Measurements from ENCODE around the gene CYP2A13. TPM values are rescaled to one million over a fixed set of nuclear protein-coding genes. Genes with fewer than 3 reads are reported as not detected.
"Not testable (repeated sequence)": the region's sequence is repeated elsewhere in the genome, so short reads cannot be mapped to it uniquely, and the experiment has no call there.

CYP2A13 gene
- total RNA-seq, 1 experiment from 2014 or later, result 0.90 TPM

DNA sequence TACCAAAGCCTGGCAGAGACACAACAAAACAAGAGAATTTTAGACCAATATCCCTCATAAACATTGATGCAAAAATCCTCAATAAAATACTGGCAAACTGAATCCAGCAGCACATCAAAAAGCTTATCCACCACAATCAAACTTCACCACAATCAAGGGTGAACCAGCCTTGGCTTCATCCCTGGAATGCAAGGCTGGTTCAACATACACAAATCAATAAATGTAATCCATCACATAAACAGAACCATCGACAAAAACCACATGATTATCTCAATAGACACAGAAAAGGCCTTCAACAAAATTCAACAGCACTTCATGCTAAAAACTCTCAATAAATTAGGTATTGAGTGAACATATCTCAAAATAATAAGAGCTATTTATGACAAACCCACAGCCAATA lies 14.0 kb downstream of the CYP2A13 start:
- not testable (repeated sequence) for H3K27me3 ChIP-seq (ENCODE audit: control insufficient read depth, insufficient read depth, low read length); H3K4me3 ChIP-seq (ENCODE audit: insufficient read depth, low read depth, low read length); DNase-seq; H3K36me3 ChIP-seq (replicated peaks; ENCODE audit: control insufficient read depth, insufficient read depth, low read length)

DNA sequence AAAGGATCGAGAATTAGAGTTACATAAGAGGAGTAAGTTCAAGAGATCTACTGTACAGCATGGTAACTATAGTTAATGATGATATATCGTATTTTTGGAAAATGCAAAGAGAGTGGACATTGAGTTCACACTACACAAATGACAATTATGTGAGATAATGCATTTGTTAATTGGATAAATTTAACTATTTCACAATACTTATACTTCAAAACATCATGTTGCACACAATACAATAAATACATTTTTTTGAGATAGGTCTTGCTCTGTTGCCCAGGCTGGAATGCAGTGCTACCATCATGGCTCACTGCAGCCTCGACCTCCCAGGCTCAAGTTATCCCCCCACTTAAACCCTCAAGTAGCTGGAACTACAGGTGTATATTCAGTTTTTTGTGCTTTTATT lies 17.9 kb downstream of the CYP2A13 start:
- Histone ChIP-seq H3K4me3 (ENCODE audit: insufficient read depth, low read depth, low read length) (no peak overlapping the region), H3K36me3 (replicated peaks; ENCODE audit: control insufficient read depth, insufficient read depth, low read length) (no peaks in the 10 kb centered on the region), H3K27me3 (ENCODE audit: control insufficient read depth, insufficient read depth, low read length) (no peaks in the 10 kb centered on the region)
- no peak for DNase-seq

DNA sequence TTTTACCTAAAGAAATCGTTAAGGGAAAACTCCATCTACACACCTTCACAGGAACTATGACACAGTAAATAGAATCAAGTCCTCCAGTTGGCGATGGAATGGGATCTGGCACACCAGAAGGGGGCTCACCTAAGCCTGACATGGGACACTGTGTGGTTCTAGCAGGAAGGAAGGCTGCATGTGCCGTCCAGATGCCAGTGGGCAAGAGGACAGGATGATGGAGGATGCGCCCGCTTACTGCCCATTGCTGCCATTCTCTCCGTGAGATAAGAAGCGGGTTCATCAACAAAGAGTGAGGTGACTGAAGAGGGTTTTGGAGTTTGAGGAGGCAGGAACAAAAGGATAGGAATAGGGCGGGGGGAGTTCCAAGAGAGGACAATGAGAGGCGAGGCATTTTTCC lies 23.0 kb downstream of the CYP2A13 start:
- no peak for DNase-seq
- Histone ChIP-seq H3K27me3 (ENCODE audit: control insufficient read depth, insufficient read depth, low read length) (no peaks in the 10 kb centered on the region), H3K36me3 (replicated peaks; ENCODE audit: control insufficient read depth, insufficient read depth, low read length) (no peaks in the 10 kb centered on the region), H3K4me3 (ENCODE audit: insufficient read depth, low read depth, low read length) (no peak overlapping the region)

DNA sequence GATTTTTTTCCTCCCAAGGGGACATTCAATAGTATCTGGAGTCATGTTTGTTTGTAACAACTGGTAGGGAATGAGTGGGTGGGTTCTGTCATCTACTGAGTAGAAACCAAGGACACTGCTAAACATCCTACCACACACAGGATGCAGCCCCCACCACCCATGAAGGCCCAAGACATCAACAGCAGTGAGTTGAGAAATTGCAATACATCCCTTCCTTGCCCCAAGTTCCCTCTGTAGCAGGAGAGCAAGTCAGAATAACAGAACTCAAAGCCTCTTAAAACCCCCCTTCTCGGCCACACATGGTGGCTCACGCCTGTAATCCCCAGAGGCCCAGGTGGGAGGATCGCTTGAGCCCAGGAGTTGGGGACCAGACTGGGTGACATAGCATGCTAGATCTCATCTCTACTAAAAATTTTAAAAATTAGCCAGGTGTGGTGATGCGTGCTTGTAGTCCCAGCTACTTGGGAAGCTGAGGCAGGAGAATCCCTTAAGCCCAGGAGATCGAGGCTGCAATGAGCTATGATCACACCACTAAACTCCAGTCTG lies 23.6 kb downstream of the CYP2A13 start:
- Histone ChIP-seq H3K36me3 (replicated peaks; ENCODE audit: control insufficient read depth, insufficient read depth, low read length) (no peaks in the 10 kb centered on the region), H3K4me3 (ENCODE audit: insufficient read depth, low read depth, low read length) (no peak overlapping the region), H3K27me3 (ENCODE audit: control insufficient read depth, insufficient read depth, low read length) (no peaks in the 10 kb centered on the region)
- no peak for DNase-seq

DNA sequence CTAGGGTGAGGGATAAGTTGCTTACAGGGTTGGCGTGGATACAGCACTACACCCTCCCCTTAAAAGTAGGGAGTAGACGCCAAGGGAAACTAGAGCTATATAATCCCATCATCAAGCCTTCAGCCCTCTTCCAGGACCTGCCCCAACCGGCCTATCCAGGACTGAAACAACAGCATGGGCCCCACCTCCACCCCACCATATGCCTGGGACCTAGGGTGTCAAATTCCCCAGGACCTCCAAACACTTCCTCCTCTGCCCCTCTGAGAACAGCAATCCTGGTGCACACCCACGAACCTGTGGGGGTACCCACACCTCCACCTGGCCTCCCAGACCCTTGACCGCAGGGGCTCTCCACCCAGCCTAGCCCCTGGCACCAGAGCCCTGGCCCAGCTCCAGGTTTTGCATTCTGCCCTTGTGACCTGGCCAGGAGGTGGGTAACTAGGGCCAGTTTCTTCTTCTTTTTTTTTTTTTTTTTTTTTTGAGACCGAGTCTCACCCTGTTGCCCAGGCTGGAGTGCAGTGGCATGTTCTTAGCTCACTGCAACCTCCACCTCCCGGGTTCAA lies 24.6 kb downstream of the CYP2A13 start:
- H3K36me3 ChIP-seq (replicated peaks; ENCODE audit: control insufficient read depth, insufficient read depth, low read length), result no peaks in the 10 kb centered on the region
- DNase-seq, result no peak
- no peak overlapping the region for H3K4me3 ChIP-seq (ENCODE audit: insufficient read depth, low read depth, low read length)
- H3K27me3 ChIP-seq (ENCODE audit: control insufficient read depth, insufficient read depth, low read length), result no peaks in the 10 kb centered on the region

DNA sequence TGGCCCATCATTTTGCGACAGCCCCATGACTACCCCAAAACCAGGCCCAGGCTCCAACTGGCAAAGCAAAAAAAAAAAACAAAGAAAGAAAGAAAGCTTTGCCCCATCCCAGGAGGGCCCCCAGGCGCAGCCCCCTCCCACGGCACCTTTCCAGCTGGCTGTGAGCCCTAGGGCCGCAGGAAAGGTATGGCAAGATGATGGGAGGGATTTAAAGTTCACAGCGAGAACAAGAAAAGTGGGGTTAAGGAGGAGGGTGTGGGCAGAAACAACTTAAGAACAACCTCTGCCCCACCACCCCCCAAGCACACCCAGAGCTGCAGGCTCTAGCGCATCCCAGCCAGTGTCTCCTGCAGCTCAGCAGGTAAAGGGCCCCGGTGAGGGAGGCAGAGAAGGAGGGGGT lies 25.9 kb downstream of the CYP2A13 start, which contains the start of gene CYP2F1:
Gene CYP2F1, plus strand, starts transcription at position 301 of the 400 bp plus-strand sequence. CDS start 1,757 bp downstream, outside the sequence.
- Histone ChIP-seq H3K27me3 (ENCODE audit: control insufficient read depth, insufficient read depth, low read length) (no peaks in the 10 kb centered on the region), H3K36me3 (replicated peaks; ENCODE audit: control insufficient read depth, insufficient read depth, low read length) (no peaks in the 10 kb centered on the region), H3K4me3 (ENCODE audit: insufficient read depth, low read depth, low read length) (no peak within 1 kb of the TSS)
- DNase-seq, result peak; percentile 38

DNA sequence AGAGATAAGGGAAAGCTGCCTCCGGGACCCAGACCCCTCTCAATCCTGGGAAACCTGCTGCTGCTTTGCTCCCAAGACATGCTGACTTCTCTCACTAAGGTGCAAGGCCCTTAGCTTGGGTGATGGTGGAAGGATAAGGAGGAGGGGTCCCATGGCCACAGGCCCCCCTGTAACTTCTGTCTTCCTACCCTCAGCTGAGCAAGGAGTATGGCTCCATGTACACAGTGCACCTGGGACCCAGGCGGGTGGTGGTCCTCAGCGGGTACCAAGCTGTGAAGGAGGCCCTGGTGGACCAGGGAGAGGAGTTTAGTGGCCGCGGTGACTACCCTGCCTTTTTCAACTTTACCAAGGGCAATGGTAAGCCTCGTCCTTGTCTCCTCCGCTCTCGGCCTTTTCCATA lies 28.0 kb downstream of the CYP2A13 start:
- peak; percentile 8 for DNase-seq
- Histone ChIP-seq H3K4me3 (ENCODE audit: insufficient read depth, low read depth, low read length) (no peak overlapping the region), H3K36me3 (replicated peaks; ENCODE audit: control insufficient read depth, insufficient read depth, low read length) (no peaks in the 10 kb centered on the region), H3K27me3 (ENCODE audit: control insufficient read depth, insufficient read depth, low read length) (no peaks in the 10 kb centered on the region)

DNA sequence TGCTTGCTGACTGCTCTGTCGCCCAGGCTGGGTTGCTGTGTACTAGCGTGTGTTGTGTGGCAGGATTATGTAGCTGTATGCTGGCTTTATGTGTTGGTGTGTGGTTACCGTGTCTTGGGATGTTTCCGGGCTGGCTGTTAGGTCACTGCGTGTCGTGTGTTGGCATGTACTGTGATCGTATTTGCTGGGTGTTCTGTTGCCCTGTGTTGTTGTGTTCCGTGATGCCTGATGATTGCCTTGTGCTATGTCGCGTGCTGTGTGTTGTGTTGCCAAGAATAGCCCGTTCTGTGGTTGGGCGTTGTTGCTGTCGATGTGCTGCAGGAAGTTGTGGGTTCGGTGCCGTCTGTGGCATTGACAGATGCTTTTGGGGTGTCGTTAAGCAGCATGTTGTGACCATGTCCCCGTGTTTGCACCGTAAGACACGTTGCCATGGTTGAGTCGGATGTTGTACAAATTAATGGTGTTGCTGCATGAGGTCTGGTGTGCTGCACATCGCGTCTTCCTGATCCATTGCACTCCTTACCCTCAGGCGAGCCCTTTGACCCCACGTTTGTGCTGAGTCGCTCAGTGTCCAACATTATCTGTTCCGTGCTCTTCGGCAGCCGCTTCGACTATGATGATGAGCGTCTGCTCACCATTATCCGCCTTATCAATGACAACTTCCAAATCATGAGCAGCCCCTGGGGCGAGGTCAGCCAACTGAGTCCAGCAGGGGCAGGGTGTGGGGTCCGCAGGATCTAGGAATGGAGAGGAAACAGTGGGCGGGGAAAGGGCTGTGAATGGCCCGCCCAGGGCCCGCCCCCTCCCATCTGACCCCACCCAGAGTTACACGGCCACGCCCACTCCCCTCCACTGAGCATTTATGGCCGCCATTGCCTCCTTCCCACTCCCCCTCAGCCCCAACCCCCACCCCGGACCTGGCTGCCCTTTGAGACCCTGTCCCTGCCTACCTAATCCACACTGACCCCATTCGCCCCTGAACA lies 33.0 kb downstream of the CYP2A13 start:
- not testable (repeated sequence) for DNase-seq; H3K27me3 ChIP-seq (ENCODE audit: control insufficient read depth, insufficient read depth, low read length); H3K36me3 ChIP-seq (replicated peaks; ENCODE audit: control insufficient read depth, insufficient read depth, low read length); H3K4me3 ChIP-seq (ENCODE audit: insufficient read depth, low read depth, low read length)

DNA sequence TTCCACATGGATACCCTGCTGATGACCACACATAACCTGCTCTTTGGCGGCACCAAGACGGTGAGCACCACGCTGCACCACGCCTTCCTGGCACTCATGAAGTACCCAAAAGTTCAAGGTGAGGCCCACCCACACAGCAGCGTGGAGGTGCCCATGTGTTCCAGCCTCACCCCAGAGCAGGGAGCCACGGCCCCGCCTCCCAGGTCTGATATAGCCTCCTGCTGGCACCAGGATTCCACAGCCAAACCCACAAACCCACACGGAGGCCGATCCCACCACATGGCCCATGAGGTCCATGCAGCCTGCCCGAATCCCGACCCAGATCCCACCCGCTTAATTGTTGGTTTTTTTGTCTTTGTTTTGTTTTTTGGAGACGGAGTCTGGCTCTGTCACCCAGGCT lies 34.6 kb downstream of the CYP2A13 start:
- not testable (repeated sequence) for H3K4me3 ChIP-seq (ENCODE audit: insufficient read depth, low read depth, low read length); H3K27me3 ChIP-seq (ENCODE audit: control insufficient read depth, insufficient read depth, low read length); H3K36me3 ChIP-seq (replicated peaks; ENCODE audit: control insufficient read depth, insufficient read depth, low read length)
- peak; percentile 10 for DNase-seq

DNA sequence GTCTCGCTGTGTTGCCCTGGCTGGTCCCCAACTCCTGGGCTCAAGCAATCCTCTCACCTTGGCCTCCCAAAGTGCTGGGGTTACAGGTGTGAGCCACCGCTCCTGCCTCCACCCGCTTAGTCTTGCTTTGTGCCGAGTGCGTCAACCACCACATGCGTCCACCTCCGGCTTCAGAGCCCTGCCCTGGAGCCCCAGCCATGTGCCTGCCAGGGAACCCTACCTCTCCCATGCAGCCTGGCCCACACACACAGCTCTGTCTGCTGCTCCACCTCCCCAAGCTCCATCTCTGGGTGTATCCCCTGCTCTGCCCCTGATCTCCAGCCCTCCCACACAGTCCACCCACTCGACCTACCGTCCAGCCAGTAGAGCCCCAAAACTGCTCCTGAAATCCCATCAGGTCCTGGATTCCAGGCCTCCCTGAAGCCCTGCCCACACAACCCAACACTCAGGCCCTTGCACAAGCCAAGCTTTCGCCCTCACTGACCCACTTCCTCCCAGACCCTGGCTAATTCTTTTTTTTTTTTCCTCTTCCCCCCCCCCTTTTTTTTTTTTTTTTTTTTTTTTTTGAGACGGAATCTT lies 35.6 kb downstream of the CYP2A13 start:
- peak; percentile 25 for DNase-seq
- H3K36me3 ChIP-seq (replicated peaks; ENCODE audit: control insufficient read depth, insufficient read depth, low read length), result no peaks in the 10 kb centered on the region
- no peaks in the 10 kb centered on the region for H3K27me3 ChIP-seq (ENCODE audit: control insufficient read depth, insufficient read depth, low read length)
- no peak overlapping the region for H3K4me3 ChIP-seq (ENCODE audit: insufficient read depth, low read depth, low read length)

DNA sequence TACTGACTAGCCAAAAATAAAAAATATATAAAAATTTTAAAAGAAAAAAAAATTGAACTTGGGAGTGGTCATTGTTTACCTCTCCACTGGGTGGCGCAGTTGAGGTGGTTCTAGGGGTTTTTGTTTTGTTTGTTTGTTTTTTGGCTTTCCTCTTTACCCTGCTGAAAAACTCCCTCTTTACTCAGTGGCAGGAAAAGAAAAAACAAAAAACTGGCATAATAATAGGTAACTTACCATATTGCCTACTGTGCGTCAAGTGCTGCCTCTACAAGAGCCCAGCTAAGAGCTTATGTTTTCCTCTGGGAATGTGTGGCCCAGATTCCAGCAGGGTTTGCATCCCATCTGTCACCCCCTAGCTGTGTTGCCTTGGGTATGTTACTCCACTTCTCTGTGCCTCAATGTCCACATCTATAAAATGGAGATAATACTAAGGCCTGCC lies 38.5 kb downstream of the CYP2A13 start:
- not testable (repeated sequence) for H3K4me3 ChIP-seq (ENCODE audit: insufficient read depth, low read depth, low read length); H3K36me3 ChIP-seq (replicated peaks; ENCODE audit: control insufficient read depth, insufficient read depth, low read length); H3K27me3 ChIP-seq (ENCODE audit: control insufficient read depth, insufficient read depth, low read length)
- peak; percentile 59 for DNase-seq

DNA sequence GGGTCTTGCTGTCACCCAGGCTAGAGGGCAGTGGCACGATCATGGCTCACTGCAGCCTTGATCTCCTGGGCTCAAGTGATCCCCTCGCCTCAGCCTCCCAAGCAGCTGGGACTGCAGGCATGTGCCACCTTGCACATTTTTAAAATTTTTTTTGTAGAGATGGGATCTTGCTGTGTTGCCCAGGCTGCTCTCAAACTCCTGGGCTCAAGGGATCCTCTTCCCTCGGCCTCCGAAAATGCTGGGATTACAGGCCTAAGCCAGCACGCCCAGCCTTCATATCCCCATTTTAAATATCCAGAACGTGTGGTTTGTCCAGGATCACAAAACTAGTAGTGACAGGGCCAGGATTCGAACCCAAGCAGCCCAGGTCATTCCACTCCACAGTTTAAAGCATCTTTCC lies 39.1 kb downstream of the CYP2A13 start:
- DNase-seq; H3K36me3 ChIP-seq (replicated peaks; ENCODE audit: control insufficient read depth, insufficient read depth, low read length); H3K4me3 ChIP-seq (ENCODE audit: insufficient read depth, low read depth, low read length); H3K27me3 ChIP-seq (ENCODE audit: control insufficient read depth, insufficient read depth, low read length): not testable (repeated sequence)

DNA sequence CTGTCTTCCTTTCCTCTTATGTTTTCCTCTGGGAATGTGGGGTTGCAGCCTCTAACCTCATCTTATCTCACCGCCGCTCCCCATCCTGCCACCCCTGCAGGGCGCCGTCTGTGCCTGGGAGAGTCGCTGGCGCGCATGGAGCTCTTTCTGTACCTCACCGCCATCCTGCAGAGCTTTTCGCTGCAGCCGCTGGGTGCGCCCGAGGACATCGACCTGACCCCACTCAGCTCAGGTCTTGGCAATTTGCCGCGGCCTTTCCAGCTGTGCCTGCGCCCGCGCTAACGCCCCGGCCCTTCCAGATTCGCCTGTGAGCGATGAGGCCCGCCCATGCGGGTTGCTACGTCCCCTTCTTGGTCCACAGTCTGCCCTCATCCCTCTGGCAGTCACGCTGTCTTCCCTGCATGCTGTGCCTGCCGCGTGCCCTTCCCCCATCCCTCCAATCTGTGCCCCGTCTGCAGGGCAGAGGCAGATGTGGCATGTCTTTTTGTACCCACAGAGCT lies 39.6 kb downstream of the CYP2A13 start:
- peak; percentile 73 for DNase-seq
- H3K27me3 ChIP-seq (ENCODE audit: control insufficient read depth, insufficient read depth, low read length); H3K36me3 ChIP-seq (replicated peaks; ENCODE audit: control insufficient read depth, insufficient read depth, low read length); H3K4me3 ChIP-seq (ENCODE audit: insufficient read depth, low read depth, low read length): not testable (repeated sequence)

DNA sequence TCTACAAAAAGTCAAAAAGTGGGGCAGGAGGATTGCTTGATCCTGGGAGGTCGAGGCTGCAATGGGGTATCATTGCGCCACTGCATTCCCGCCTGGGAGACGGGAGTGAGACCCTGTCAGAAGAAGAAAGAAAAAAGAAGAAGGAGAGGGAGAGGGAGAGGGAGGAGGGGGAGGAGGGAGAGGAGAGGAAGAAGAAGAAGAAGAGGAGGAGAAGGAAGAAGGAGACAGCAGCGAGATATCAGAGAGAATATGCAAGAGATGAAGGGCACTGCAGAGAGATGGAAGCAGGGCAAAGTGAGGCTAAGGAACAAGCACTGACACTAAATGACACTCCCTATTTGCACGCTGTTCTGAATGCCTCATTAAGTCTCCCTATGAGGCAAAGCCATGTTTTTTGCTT lies 40.4 kb downstream of the CYP2A13 start:
- H3K36me3 ChIP-seq (replicated peaks; ENCODE audit: control insufficient read depth, insufficient read depth, low read length), result no peaks in the 10 kb centered on the region
- H3K27me3 ChIP-seq (ENCODE audit: control insufficient read depth, insufficient read depth, low read length), result peaks cover 2% of the 10 kb centered on the region; the same call in 1 of the 2 replicates
- H3K4me3 ChIP-seq (ENCODE audit: insufficient read depth, low read depth, low read length), result no peak overlapping the region
- no peak for DNase-seq

All from H7 (cell line).